ENCODE results near the gene CBX2.

- TF ChIP-seq EZH2 (IDR thresholded peaks at IDR 0.05; ENCODE audit: insufficient read depth, poor library complexity, severe bottlenecking) (no peak), EZH2phosphoT487 (IDR thresholded peaks at IDR 0.05; ENCODE audit: insufficient read depth, low read depth) (no peak)
Measured at GRCh38 chr17:79799174-79799537, 21.2 kb downstream of the CBX2 start.

Measured in GM23248 (cell line).